ENCODE results near the gene ZRANB1.

Gene ZRANB1

DNA sequence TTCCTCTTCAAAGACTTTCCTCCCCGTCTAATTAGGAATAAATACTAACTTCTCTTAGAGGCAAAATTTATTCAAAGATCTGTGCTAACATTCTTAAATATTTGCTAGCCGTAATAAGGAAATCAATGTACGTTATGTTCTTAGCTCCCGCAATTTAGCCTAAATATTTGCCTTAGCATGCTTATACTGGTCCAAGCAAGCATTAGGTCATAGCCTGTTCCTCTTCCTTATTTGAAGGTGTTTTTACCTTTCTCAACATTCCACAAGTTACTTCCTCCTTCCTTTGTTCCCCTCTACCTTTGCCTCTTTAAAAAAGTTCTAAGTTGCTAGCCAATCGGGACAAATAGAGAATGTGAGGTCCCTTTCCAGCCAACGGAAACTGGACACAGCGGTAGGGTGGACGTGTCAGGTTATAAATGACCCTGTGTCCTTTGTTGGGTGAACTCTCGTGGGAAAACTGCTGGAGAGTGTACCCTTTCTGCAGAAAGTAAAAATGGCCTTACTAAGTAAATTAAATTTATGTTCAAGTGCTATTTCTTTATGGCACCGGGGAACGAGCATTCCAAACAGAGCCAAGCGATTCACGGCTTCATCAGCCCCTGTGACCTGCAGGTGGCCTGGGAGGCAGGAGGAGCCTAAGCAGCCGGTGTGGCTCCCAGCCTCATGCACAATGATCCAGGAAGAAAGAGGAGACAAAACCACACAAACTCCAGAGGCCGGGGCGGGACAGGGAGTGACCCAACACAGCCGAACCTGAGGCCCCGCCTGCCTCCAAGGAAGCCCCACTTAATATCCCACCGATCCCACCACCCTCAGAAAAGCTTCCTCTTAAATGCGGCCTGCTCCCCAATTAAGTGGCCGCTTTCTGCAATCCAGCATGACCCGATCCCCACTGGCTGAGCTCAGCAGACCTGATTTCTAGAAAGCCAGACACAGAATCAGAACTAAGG lies 67.0 kb downstream of the ZRANB1 start:
- DNase-seq: no peak

- DNase-seq: no peak
Measured at GRCh38 chr10:125009661-125010161, 67.8 kb downstream of the ZRANB1 start.

DNA sequence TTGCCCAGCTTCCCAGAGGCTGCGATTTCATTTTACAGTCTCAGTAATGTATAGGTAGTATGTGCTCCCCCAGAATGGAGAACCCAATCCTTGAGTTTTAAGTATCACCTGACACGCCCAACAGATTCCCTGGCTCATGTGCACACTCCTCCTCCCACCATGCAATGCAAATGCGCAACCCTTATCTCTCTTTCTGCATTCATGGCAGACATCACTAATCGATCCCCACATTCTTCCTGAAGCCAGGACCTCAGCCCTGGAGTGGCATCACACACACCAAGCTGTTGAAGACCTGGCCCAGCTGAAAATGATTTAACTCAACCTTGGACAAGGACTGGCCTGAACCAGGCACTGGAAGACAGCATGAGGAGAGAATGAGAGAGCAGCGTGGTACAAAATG lies 68.4 kb downstream of the ZRANB1 start:
- DNase-seq: no peak

GRCh38 chr10:125011171-125011925 lies 69.4 kb downstream of the ZRANB1 start:
- no peak for DNase-seq

GRCh38 chr10:125011926-125012705 lies 70.2 kb downstream of the ZRANB1 start:
- DNase-seq: no peak

GRCh38 chr10:125012851-125013528 lies 71.1 kb downstream of the ZRANB1 start:
- DNase-seq: no peak

- DNase-seq: no peak
Measured at GRCh38 chr10:125013529-125013872, 71.6 kb downstream of the ZRANB1 start.

GRCh38 chr10:125014086-125014830 lies 72.3 kb downstream of the ZRANB1 start:
- DNase-seq: no peak

GRCh38 chr10:125014836-125015355 lies 73.0 kb downstream of the ZRANB1 start:
- no peak for DNase-seq

GRCh38 chr10:125015356-125015944 lies 73.5 kb downstream of the ZRANB1 start:
- DNase-seq: no peak

DNA sequence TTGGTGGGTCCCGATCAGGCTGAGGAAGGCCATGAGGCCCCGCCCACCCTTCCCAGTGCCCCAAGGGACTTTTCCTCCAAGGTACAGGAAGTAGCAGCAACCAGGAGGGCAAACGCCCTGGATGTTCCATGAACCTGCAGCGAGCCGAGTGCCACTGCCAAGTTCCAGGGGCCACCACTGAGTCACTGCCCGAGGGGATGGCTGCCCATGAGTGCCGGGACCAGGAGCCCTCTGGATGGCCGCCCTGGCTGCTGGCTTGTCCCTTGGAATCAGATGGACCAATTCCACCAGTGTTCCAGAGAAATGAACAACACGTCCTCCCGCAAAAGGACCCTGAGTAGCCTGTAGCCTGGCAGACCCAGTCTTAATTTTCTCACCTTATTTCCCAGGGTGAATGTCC lies 74.2 kb downstream of the ZRANB1 start:
- no peak for DNase-seq

DNA sequence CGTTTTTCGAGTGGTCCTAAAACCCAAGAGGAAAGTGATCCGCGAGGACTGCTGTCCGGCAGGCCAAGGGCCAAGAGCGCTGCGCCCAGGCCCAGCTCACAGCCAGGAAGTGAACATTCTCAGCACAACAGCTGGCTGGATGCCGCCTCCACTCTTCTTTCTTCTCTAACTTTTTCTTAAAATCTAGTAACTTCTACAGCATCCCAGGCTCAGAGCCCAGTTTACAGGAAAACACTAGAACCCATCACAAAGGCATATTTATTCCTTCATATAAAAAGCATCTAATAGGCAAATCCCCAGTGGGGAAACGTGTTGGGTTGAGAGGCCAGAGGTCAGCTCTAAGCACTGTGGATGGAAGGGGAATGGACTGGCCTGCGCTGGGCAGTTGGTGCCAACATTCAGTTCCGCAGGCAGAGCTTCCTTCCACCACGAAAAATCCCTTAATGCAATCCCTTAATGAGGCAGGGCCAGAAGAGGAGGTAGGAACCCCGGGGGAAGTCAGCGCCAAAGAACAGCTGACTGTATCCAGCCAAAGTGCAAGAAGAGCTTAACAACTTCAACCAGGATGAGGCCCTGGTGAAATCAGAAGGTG lies 74.8 kb downstream of the ZRANB1 start:
- DNase-seq: no peak

- DNase-seq: no peak
Measured at GRCh38 chr10:125017547-125018298, 75.8 kb downstream of the ZRANB1 start.

- no peak for DNase-seq
Measured at GRCh38 chr10:125018576-125019143, 76.7 kb downstream of the ZRANB1 start.

DNA sequence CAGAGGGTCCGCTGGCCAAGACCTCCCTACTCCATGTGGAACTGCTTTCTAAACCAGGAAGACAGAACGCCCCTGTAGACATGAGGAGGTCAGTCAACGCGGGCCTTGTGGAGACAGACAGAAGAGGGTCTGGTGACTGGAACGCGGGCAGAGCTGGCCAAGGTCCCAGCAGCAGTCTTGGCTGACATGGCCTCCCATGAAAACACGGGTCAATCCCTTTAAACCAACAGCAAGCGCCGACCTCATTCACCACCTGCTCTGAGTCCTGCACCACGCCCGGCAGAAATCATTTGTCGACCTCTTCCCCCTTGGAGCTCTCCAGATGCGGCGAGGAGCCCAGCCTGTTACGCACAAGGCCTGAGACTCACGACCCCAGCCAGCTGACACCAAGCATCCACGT lies 78.5 kb downstream of the ZRANB1 start:
- DNase-seq: no peak

GRCh38 chr10:125020871-125021270 lies 78.9 kb downstream of the ZRANB1 start:
- DNase-seq: no peak

DNA sequence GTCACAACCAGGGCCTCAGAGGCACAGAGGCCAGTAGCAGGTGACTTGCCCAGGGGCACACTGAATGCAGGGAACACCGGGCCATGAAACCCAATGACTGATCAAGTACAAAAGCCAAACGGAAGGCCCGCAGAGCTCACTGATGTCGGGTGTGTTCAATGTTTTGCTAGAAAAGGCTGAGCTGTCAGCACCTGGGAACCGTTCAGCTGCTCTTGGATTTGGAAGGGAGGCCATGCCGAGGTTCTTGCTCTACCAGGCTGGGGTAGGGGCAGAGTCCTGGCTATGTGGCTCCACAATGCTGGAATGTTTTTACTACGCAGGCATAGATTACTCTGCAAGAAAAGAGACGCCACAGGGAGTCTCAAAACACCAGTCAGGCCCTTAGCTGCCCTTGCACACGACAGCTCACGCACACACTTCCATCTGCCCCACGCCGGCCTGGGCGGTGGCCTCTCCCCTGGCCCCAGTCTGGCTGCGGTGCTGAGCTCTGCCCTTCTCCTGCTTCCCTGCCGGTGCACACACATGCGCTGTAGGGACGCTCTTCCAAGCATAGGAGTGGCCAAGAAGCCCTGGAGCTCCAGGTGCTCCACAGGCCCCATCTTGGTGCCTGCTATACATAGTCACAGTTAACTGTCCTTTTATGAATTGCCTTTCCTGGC lies 79.9 kb downstream of the ZRANB1 start:
- no peak for DNase-seq

DNA sequence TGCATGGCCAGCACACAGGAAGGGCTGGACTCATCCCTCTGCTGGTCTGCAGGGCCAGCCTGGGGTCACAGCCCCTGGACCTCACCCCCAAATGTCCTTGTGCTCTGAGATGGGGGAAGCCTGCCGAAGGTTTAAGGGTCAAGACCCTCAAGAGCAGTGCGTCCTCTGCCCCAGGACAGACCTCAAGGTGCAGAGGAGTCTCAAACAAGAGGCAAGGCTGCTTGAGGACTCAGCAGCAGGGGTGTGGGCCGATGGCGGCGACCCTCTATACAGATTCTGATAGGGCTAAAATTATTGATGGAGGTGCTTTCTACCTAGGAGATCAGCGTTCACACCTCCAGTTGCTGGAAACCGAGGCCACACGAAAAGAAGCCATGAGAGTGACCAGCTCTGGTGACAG lies 80.7 kb downstream of the ZRANB1 start:
- DNase-seq: no peak

DNA sequence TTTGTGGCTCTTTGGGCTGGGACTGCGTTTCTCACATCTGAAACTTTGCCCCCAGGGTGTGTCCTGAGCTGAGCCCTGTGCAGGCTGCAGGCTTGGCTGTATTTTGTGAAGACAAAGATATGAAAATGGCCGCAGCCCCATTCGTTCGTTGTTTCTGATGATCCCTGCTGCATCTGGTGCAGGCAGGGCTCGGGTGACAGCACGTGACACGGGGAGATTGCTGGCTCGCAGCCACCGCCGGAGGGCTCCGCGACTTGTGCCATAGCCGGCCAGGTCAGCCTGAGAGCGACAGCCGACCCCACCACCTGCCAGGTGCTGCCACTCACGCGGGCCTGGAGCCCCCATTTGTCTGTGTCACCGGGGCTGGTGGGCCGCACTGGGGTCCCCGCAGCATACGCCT lies 81.3 kb downstream of the ZRANB1 start:
- no peak for DNase-seq

All from activated CD4-positive, alpha-beta T cell treated with anti-CD3 and anti-CD28 coated beads for 4 hours (primary cell).